ENCODE data around the gene PARG.

PARG gene

DNA sequence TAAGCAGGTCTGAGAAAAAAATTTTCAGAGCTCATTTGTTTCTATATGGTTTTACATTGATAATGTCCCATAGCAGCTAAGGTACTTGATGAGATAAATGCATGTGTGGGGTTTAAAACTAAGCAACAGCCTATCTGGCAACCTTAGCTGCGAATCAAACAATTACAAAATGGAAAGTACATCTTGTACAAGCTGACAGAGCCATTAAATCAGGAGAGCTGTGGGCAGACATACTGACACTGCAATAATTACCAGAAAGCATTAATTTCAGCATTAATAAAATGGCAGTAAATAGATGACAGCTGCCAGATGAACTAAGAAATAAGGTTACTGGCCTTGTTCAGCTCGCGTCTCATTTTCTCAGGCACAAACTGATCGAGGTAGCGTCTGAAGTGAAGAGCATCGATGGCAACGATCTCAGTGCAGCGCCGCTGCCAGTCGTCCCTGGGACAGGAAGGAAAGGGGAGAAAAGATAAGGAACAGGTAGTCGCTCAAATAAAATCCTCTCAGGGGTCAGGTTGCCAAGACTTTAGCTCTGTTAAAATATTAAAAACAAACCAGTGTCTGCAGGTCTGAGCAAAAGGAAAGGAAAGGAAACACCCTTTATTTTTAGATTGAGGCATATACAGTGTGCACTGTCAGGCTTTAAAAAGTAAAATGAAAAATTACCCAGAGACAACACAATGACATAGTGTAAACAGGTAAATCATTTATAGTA lies 100.1 kb downstream of the PARG start:
- no peak overlapping the region for H3K4me3 ChIP-seq (ENCODE audit: low read length)
- DNase-seq (ENCODE audit: low read depth) = no peak
- TF ChIP-seq, protein P1, sequence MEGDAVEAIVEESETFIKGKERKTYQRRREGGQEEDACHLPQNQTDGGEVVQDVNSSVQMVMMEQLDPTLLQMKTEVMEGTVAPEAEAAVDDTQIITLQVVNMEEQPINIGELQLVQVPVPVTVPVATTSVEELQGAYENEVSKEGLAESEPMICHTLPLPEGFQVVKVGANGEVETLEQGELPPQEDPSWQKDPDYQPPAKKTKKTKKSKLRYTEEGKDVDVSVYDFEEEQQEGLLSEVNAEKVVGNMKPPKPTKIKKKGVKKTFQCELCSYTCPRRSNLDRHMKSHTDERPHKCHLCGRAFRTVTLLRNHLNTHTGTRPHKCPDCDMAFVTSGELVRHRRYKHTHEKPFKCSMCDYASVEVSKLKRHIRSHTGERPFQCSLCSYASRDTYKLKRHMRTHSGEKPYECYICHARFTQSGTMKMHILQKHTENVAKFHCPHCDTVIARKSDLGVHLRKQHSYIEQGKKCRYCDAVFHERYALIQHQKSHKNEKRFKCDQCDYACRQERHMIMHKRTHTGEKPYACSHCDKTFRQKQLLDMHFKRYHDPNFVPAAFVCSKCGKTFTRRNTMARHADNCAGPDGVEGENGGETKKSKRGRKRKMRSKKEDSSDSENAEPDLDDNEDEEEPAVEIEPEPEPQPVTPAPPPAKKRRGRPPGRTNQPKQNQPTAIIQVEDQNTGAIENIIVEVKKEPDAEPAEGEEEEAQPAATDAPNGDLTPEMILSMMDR (IDR thresholded peaks at IDR 0.05; ENCODE audit: insufficient read depth, low read depth, low read length, missing control alignments) = no peak

DNA sequence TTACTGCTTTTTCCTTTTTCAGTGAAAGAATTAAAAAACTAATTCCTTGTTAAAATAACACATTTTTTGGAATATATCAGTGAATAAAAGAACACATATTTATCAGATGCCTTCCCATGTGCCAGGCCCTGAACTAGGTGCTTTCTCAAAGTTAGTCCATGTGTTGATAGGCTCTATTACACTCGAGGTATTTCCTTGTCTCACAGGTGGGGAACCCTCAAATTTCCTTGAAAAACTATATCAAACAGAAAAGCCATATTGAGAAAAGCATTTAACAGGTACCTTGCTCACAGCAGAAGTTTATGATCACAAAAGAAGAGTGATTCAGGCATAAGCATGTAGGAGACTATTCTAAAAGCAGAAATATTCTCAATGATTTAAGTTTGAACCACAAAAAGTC lies 104.1 kb downstream of the PARG start:
- TF ChIP-seq, protein P1 (IDR thresholded peaks at IDR 0.05; ENCODE audit: insufficient read depth, low read depth, low read length, missing control alignments) = no peak
- H3K4me3 ChIP-seq (ENCODE audit: low read length) = no peak overlapping the region
- DNase-seq (ENCODE audit: low read depth) = no peak

DNA sequence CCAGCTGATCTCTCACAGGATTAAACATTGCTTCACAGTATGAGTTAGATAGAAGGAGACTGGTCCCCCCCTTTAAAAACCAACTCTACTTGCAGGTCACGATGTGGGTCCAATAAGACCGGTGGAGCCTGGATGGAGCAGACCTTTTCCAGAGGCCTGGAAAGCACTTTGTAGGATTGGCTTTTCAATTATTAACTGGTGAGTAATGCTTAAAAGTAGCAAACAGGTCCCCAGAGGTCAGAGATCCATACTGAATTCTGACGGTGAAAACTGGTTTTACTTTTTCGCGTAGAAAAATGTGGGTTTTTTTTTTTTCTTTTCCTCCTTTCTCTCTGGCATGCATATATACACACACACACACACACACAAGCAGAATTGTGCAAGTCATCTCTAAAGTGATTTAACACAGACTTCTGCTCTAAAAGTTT lies 104.8 kb downstream of the PARG start:
- DNase-seq (ENCODE audit: low read depth) = no peak
- TF ChIP-seq, protein P1 (IDR thresholded peaks at IDR 0.05; ENCODE audit: insufficient read depth, low read depth, low read length, missing control alignments) = no peak

DNA sequence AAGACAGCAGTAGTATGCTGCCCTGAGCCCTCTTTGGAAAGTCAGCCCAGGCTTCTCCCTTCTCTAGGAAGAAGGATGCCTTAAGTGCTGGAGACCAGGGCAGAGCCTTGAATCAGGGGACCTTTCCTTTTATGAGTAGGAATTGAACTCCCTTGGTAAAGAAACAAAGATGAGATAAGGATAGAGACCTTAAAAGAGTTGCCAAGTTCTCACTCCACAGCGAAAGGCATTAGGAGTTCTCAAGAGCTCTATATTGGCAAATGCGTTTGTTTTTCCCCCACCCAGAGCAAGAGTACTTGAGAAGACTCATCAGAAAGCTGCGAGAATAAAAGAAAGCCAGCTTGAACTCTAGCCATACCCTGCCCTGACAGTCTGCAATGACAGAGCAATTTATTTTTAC lies 106.9 kb downstream of the PARG start:
- TF ChIP-seq, protein P1 (IDR thresholded peaks at IDR 0.05; ENCODE audit: insufficient read depth, low read depth, low read length, missing control alignments) = no peak
- H3K4me3 ChIP-seq (ENCODE audit: low read length) = no peak overlapping the region
- no peak for DNase-seq (ENCODE audit: low read depth)

More for the DNA sequence above, 104.8 kb downstream of the PARG start:
- no peak overlapping the region for H3K4me3 ChIP-seq (ENCODE audit: low read length)

DNA sequence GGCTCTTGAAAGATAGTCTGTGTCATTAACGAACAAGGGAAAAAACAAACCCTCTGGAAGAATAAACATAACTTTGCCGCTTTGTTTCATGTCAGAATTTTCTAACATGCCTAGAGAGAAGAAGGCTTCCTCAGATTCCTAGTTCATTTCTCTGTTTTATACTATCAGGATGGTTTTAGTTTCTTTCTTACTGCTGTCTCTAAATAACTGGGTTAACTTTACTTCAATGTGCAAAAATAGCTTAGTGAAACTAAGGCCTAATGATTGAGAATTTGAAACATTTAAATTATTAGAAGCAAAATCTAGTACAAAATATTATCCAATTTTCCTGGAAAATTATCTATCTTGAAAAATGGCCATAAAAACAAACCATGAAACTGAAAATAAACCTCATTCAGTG lies 107.6 kb downstream of the PARG start:
- TF ChIP-seq, protein P1 (IDR thresholded peaks at IDR 0.05; ENCODE audit: insufficient read depth, low read depth, low read length, missing control alignments) = no peak
- no peak for DNase-seq (ENCODE audit: low read depth)
- H3K4me3 ChIP-seq (ENCODE audit: low read length) = no peak overlapping the region

DNA sequence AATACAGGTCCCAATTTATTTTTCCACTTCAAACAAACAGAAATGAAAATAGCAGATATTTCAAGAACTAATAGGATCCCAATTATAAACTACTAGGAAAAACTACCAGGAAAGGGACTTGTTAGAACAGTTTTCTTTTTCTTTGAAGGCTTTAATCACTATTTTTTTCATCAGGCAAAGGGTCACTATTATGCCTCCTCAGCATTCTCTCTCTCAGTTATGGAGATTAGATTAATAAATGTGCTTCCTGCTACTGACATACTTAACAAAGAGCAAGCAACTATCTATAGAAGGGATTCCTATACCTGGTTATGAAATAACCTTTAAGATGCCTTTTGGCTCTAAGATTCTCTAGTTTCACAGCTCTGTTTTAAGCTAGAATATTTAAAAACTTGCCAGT lies 108.7 kb downstream of the PARG start:
- DNase-seq (ENCODE audit: low read depth) = no peak
- H3K4me3 ChIP-seq (ENCODE audit: low read length) = no peak overlapping the region
- TF ChIP-seq, protein P1 (IDR thresholded peaks at IDR 0.05; ENCODE audit: insufficient read depth, low read depth, low read length, missing control alignments) = no peak

Data from epithelial cell of esophagus (primary cell).